Measurements from ENCODE around the gene BCLAF1. TPM values are rescaled to one million over a fixed set of nuclear protein-coding genes. Genes with fewer than 3 reads are reported as not detected.

Gene BCLAF1
- total and polyA plus RNA-seq, 2 donors (not counting 3 experiments of a cell fraction or from before 2014, with no cell fraction given) = 23.4 to 151 TPM

DNA sequence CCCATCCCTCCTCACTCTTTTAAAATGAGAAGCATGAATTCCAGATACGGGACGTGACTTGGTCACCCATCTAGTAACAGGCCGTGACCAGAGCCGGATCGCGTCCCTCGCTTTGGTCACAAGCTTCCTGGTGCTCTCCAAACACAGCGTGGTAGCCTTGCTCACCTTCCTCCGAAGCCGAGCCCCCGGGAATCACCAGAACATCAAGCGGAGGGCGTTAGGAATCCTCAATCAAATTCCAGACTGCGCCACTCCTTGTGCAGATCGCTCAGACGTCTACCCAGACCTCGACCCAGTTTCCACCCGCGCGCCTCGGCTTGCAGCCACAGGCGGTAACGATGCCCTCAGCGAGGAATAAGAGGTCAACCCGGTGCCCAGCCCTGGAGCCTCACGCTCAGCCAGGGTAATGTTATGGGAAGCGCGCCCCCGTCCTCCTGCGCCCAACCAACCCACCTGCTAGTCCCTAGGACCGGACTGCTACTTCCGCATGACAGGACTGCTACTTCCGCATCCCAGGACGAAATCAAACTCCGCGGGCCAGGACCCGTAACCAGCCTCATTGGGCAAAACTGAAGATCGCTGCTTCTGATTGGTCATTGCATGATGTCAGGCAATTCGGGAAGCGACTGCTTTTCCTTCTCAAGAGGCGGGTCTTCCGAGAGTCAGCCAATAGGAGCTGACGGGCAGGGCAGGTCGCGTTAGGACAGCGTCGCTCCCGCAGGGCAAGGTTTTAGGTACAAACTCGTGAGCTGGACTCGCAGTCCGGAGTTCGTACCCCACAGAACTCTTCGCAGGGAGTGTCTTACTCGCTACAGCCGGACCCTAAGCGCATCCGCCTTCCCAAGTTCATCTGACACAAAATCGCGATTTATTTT lies 39.6 kb downstream of the BCLAF1 start, which contains the start of gene MTFR2:
Gene MTFR2 (minus strand): TSS at position 501 of the 875 bp plus-strand sequence. CDS start 1,212 bp downstream, outside the sequence.
- Histone ChIP-seq H3K9me1 (replicated peaks; ENCODE audit: control insufficient read depth, extremely low read depth, insufficient read depth, low read length) (no peaks in the 10 kb centered on the region), H3K36me3 (ENCODE audit: control insufficient read depth in 2 of 2, extremely low read depth in 1 of 2, insufficient read depth in 2 of 2, low read length in 2 of 2) (no peaks in the 10 kb centered on the region), H3K9me3 (replicated peaks; ENCODE audit: control insufficient read depth, insufficient read depth, low read length) (no peaks in the 10 kb centered on the region), H2AFZ (ENCODE audit: low read depth, low read length) (peak within 1 kb of the TSS; percentile 59), H3K4me1 (ENCODE audit: control insufficient read depth, extremely low read depth, insufficient read depth, low read length) (peaks cover 12% of the 10 kb centered on the region), H3K4me2 (ENCODE audit: insufficient read depth, low read length) (peak within 1 kb of the TSS; percentile 92), H4K20me1 (replicated peaks; ENCODE audit: control insufficient read depth, extremely low read depth, insufficient read depth, low read length) (no peaks in the 10 kb centered on the region), H3K27me3 (ENCODE audit: control insufficient read depth in 2 of 2, insufficient read depth in 2 of 2, low read length in 2 of 2) (no peaks in the 10 kb centered on the region), H3K9ac (replicated peaks; ENCODE audit: extremely low read depth, insufficient read depth, low read length) (peak within 1 kb of the TSS; percentile 59), H3K79me2 (ENCODE audit: control insufficient read depth, insufficient read depth, low read length) (peaks cover 10% of the 10 kb centered on the region), H3K27ac (ENCODE audit: insufficient read depth, low read depth, low read length) (peak within 1 kb of the TSS; percentile 1), H3K4me3 (replicated peaks in 1 of 3; ENCODE audit: insufficient read depth in 1 of 3, low read depth in 1 of 3, low read length in 3 of 3) (peak within 1 kb of the TSS; percentile 49 to 97 (median 85))
- TF ChIP-seq POLR2AphosphoS5 (IDR thresholded peaks at IDR 0.05; ENCODE audit: insufficient read depth, low read depth, low read length) (peak; percentile 85), FOS (IDR thresholded peaks at IDR 0.05; ENCODE audit: borderline replicate concordance, insufficient read depth, low read length) (no peak), MYC (IDR thresholded peaks at IDR 0.05; ENCODE audit: low read depth, low read length) (no peak), POLR2A (IDR thresholded peaks at IDR 0.05; ENCODE audit: low read depth, low read length) (peak; percentile 74), JUN (IDR thresholded peaks at IDR 0.05; ENCODE audit: borderline replicate concordance, insufficient read depth, insufficient read length, low read depth) (no peak), EZH2 (IDR thresholded peaks at IDR 0.05; ENCODE audit: borderline replicate concordance, low read depth, low read length, severe bottlenecking) (no peak)
- TF ChIP-seq, protein P1, sequence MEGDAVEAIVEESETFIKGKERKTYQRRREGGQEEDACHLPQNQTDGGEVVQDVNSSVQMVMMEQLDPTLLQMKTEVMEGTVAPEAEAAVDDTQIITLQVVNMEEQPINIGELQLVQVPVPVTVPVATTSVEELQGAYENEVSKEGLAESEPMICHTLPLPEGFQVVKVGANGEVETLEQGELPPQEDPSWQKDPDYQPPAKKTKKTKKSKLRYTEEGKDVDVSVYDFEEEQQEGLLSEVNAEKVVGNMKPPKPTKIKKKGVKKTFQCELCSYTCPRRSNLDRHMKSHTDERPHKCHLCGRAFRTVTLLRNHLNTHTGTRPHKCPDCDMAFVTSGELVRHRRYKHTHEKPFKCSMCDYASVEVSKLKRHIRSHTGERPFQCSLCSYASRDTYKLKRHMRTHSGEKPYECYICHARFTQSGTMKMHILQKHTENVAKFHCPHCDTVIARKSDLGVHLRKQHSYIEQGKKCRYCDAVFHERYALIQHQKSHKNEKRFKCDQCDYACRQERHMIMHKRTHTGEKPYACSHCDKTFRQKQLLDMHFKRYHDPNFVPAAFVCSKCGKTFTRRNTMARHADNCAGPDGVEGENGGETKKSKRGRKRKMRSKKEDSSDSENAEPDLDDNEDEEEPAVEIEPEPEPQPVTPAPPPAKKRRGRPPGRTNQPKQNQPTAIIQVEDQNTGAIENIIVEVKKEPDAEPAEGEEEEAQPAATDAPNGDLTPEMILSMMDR (IDR thresholded peaks at IDR 0.05; ENCODE audit: extremely low read depth in 1 of 2, insufficient read depth in 1 of 2, low read depth in 1 of 2, low read length in 2 of 2) = no peak
- TF ChIP-seq, protein P2, sequence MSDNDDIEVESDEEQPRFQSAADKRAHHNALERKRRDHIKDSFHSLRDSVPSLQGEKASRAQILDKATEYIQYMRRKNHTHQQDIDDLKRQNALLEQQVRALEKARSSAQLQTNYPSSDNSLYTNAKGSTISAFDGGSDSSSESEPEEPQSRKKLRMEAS (IDR thresholded peaks at IDR 0.05; ENCODE audit: insufficient read depth, insufficient read length) = peak; percentile 57
- DNase-seq (ENCODE audit: low read depth, low spot score) (peak; percentile 99), FAIRE-seq (peak; percentile 99)
- CTCF ChIA-PET = interaction anchor here (0.9 to 4.1 kb wide), 7 partner anchors 10 to 714 kb away, joined by 3 to 20 read pairs (median 5); partner anchors contain the start of gene BCLAF1
- intact Hi-C loops (cut with micrococcal nuclease) = loop anchor here (1.0 kb wide), 2 partner anchors 39 to 753 kb away; partner anchors contain the start of genes AHI1 and BCLAF1
- BruUV-seq (replicated peaks) = TSS peak; percentile 39
- POLR2A ChIA-PET = interaction anchor here (1.4 kb wide), 1 partner anchor 39 kb away, joined by 6 read pairs; the partner anchor contains the start of gene BCLAF1
- dilution Hi-C loops (cut with MboI; ENCODE audit: extremely low pct_ligation_motif_present, low sequenced_read_pairs) = no loop called here

Data from endothelial cell of umbilical vein (primary cell).